Panc1 (cell line): ENCODE data around the gene SLC39A8. TPM values are rescaled to one million over a fixed set of nuclear protein-coding genes. Genes with fewer than 3 reads are reported as not detected.

Experiments used
- ATAC-seq: fragments of 200-7000 bp; cut with Tn5 transposase; 2 replicates; pipeline ENCODE4 v1.9.1; 2020; ENCODE audit warnings: mild to moderate bottlenecking, moderate library complexity
- BruUV-seq: library from RNA; stranded (reverse); fragments of 400-500 nt; replicated peaks from 2 replicates; lab custom pipeline; 2021; lab: Mats Ljungman, UMichigan
- CTCF ChIA-PET: fragments of 300-600 bp; sonication (Branson Sonifier 250); formaldehyde crosslinking; loops from one replicate; lab custom pipeline; 2022; ENCODE audit warnings: antibody characterized with exemption; lab: Charles Lee
- POLR2A ChIA-PET: fragments of 300-600 bp; sonication (Branson Sonifier 250); formaldehyde crosslinking; loops from one replicate; lab custom pipeline; 2022; ENCODE audit warnings: antibody characterized with exemption; lab: Charles Lee
- DNase-seq: peaks from one replicate; pipeline ENCODE4 v3.0.0-alpha.2; 2010; ENCODE audit warnings: low read depth, low spot score
- H3K27ac ChIP-seq: 2 replicates; pipeline ENCODE4 v1.5.1; 2011; ENCODE audit warnings: mild to moderate bottlenecking, low read length, inconsistent platforms
- H3K27me3 ChIP-seq: fragments of 200-500 bp; sonication (Bioruptor generic); 2 replicates; pipeline ENCODE4 v1.6.0; 2014; ENCODE audit warnings: low read length, inconsistent platforms; ENCODE audit not compliant: control insufficient read depth, insufficient read depth
- H3K36me3 ChIP-seq: fragments of 200-500 bp; sonication (Bioruptor generic); 2 replicates; pipeline ENCODE4 v1.5.1; 2014; ENCODE audit warnings: inconsistent platforms, mild to moderate bottlenecking, low read length, moderate library complexity; ENCODE audit not compliant: control insufficient read depth, insufficient read depth
- H3K4me1 ChIP-seq: 2 replicates; pipeline ENCODE4 v1.5.1; 2011; ENCODE audit warnings: inconsistent platforms, mild to moderate bottlenecking, low read length, moderate library complexity; ENCODE audit not compliant: control insufficient read depth, insufficient read depth
- H3K4me3 ChIP-seq, 2 experiments: 2 replicates each; pipeline ENCODE4 v1.5.1; 2011 to 2012; ENCODE audit warnings: low read depth in 2 of 2, low read length in 2 of 2, mild to moderate bottlenecking in 2 of 2, inconsistent platforms in 1 of 2, moderate library complexity in 1 of 2
- H3K9me3 ChIP-seq: fragments of 200-500 bp; sonication (Bioruptor generic); 2 replicates; pipeline ENCODE4 v1.5.1; 2014; ENCODE audit warnings: low read depth, mild to moderate bottlenecking, inconsistent platforms, low read length, moderate library complexity; ENCODE audit not compliant: control insufficient read depth, insufficient read depth
- POLR2AphosphoS5 ChIP-seq: IDR thresholded peaks from 2 replicates; pipeline ENCODE4 v1.6.1; 2012; ENCODE audit warnings: mild to moderate bottlenecking, low read depth, low read length, moderate library complexity
- SIN3A ChIP-seq: IDR thresholded peaks from 2 replicates; pipeline ENCODE4 v1.6.1; 2012; ENCODE audit warnings: low read depth, mild to moderate bottlenecking, low read length, moderate library complexity, borderline replicate concordance; ENCODE audit not compliant: insufficient read depth
- TCF7L2 ChIP-seq: IDR thresholded peaks from 2 replicates; pipeline ENCODE4 v1.6.1; 2011; ENCODE audit warnings: mild to moderate bottlenecking, low read depth, low read length, inconsistent platforms
- in situ Hi-C: cut with HindIII; loops from 2 replicates; pipeline ENCODE4 v1.10.0; 2016; ENCODE audit warnings: low sequenced_read_pairs, low pct_unique_long_range_greater_than_20kb
- intact Hi-C: fragments of 100-400 bp; cut with micrococcal nuclease; formaldehyde crosslinking; loops from one replicate; pipeline ENCODE4 v1.10.0; 2022; ENCODE audit not compliant: unreplicated experiment
- total RNA-seq: library from RNA; stranded (reverse); gene quantifications from one replicate; pipeline ENCODE4 v1.2.1, GENCODE V29; 2021; ENCODE audit not compliant: unreplicated experiment
- TF ChIP-seq, protein P1 (sequence below), 2 experiments: IDR thresholded peaks; 2 replicates each; pipeline ENCODE4 v1.6.1; 2011 to 2012; ENCODE audit warnings: low read depth in 2 of 2, control low read depth in 1 of 2, low read length in 1 of 2, mild to moderate bottlenecking in 1 of 2, moderate library complexity in 1 of 2; ENCODE audit not compliant: insufficient read depth in 1 of 2
- TF ChIP-seq, protein P2 (sequence below): fragments of 450-650 bp; IDR thresholded peaks from 2 replicates; pipeline ENCODE4 v1.5.1; 2017; ENCODE audit warnings: mild to moderate bottlenecking

SLC39A8 gene
- total RNA-seq, 1 experiment from 2014 or later: 1.4 TPM

DNA sequence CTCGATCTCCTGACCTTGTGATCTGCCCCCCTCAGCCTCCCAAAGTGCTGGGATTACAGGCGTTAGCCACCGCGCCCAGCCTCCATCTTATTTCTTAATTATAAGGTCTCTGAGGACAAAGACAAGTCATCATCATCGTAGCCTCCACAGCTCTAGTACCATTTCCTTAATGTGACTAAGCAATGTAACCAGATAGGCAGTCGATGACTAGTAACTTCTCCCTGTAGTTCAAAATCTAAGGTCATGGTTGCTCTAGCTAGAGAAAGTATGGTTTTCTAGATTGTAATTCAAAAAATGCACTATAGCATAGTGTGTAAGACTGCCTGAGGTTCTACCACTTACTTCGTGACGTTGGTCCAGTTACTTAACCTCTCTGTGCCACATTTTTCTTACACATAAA lies 6.9 kb downstream of the SLC39A8 start:
- Histone ChIP-seq H3K36me3 (no peaks in the 10 kb centered on the region), H3K27me3 (peaks cover 8% of the 10 kb centered on the region), H3K4me3 (no peak overlapping the region), H3K27ac (no peak overlapping the region), H3K9me3 (no peaks in the 10 kb centered on the region), H3K4me1 (no peaks in the 10 kb centered on the region)
- ATAC-seq: no peak
- TF ChIP-seq POLR2AphosphoS5: no peak
- TF ChIP-seq SIN3A: no peak
- no peak for TF ChIP-seq TCF7L2
- TF ChIP-seq, protein P1, sequence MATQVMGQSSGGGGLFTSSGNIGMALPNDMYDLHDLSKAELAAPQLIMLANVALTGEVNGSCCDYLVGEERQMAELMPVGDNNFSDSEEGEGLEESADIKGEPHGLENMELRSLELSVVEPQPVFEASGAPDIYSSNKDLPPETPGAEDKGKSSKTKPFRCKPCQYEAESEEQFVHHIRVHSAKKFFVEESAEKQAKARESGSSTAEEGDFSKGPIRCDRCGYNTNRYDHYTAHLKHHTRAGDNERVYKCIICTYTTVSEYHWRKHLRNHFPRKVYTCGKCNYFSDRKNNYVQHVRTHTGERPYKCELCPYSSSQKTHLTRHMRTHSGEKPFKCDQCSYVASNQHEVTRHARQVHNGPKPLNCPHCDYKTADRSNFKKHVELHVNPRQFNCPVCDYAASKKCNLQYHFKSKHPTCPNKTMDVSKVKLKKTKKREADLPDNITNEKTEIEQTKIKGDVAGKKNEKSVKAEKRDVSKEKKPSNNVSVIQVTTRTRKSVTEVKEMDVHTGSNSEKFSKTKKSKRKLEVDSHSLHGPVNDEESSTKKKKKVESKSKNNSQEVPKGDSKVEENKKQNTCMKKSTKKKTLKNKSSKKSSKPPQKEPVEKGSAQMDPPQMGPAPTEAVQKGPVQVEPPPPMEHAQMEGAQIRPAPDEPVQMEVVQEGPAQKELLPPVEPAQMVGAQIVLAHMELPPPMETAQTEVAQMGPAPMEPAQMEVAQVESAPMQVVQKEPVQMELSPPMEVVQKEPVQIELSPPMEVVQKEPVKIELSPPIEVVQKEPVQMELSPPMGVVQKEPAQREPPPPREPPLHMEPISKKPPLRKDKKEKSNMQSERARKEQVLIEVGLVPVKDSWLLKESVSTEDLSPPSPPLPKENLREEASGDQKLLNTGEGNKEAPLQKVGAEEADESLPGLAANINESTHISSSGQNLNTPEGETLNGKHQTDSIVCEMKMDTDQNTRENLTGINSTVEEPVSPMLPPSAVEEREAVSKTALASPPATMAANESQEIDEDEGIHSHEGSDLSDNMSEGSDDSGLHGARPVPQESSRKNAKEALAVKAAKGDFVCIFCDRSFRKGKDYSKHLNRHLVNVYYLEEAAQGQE (IDR thresholded peaks at IDR 0.05; ENCODE audit: insufficient read depth in 1 of 2, low read depth in 2 of 2, low read length in 1 of 2): no peak
- TF ChIP-seq, protein P2, sequence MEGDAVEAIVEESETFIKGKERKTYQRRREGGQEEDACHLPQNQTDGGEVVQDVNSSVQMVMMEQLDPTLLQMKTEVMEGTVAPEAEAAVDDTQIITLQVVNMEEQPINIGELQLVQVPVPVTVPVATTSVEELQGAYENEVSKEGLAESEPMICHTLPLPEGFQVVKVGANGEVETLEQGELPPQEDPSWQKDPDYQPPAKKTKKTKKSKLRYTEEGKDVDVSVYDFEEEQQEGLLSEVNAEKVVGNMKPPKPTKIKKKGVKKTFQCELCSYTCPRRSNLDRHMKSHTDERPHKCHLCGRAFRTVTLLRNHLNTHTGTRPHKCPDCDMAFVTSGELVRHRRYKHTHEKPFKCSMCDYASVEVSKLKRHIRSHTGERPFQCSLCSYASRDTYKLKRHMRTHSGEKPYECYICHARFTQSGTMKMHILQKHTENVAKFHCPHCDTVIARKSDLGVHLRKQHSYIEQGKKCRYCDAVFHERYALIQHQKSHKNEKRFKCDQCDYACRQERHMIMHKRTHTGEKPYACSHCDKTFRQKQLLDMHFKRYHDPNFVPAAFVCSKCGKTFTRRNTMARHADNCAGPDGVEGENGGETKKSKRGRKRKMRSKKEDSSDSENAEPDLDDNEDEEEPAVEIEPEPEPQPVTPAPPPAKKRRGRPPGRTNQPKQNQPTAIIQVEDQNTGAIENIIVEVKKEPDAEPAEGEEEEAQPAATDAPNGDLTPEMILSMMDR: no peak
- intact Hi-C loops: no loop called here
- in situ Hi-C loops: no loop called here
- ChIA-PET POLR2A (no interaction called here), CTCF (no interaction called here)
- no TSS peak for BruUV-seq
- no peak for DNase-seq

DNA sequence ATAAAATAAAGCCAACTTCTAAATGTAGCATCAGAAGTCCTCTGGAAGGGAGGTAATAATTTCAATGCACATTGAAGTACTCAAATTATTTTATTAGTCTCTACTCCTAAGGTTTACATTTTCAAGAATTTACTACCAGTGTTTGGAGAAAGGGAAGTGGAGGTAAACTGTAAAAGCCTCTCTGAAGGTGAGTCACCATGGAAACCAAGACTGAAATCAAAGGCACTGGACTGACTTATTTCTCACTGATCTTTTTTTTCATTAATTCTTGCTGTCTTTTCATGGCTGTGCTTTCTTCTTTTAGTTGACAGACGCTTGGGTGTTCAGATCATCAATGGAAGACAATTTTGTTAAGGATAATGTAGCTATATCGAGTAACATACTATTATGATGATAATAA lies 9.7 kb downstream of the SLC39A8 start:
- DNase-seq (no peak), ATAC-seq (no peak)
- no peaks in the 10 kb centered on the region for H3K36me3 ChIP-seq
- H3K27ac ChIP-seq: no peak overlapping the region
- H3K9me3 ChIP-seq: no peaks in the 10 kb centered on the region
- no peak overlapping the region for H3K4me3 ChIP-seq
- POLR2A ChIA-PET: no interaction called here
- no TSS peak for BruUV-seq
- H3K4me1 ChIP-seq: no peaks in the 10 kb centered on the region
- in situ Hi-C loops (no loop called here), intact Hi-C loops (no loop called here)
- CTCF ChIA-PET: no interaction called here
- no peaks in the 10 kb centered on the region; the same call in 1 of the 2 replicates for H3K27me3 ChIP-seq
- TF ChIP-seq POLR2AphosphoS5: no peak

DNA sequence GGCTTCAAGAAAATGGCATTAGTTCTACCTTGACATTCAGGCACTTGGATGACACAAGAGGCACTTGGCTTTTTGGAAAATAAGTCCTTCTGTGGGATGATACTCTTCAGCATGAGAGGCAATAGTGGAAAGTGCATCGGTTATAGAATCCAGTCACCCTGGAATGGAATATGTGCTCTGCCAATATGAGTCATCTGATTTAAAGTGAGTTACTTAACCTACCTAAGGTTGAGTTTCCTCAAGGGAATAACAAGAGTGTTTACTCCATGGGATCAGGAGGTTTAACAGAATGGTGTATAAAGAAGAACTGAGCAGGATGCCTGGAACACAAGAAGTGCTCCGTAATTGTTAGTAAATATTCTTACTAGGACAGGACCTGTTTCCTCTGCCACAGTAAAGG lies 10.7 kb downstream of the SLC39A8 start:
- Histone ChIP-seq H3K27me3 (no peaks in the 10 kb centered on the region), H3K4me3 (no peak overlapping the region), H3K36me3 (no peaks in the 10 kb centered on the region), H3K4me1 (no peaks in the 10 kb centered on the region), H3K27ac (no peak overlapping the region), H3K9me3 (no peaks in the 10 kb centered on the region)
- BruUV-seq: no TSS peak
- CTCF ChIA-PET: no interaction called here
- ATAC-seq (no peak), DNase-seq (no peak)
- intact Hi-C loops: no loop called here
- in situ Hi-C loops: no loop called here
- POLR2A ChIA-PET: no interaction called here
- no peak for TF ChIP-seq SIN3A
- no peak for TF ChIP-seq POLR2AphosphoS5
- TF ChIP-seq, protein P2: no peak
- TF ChIP-seq TCF7L2: no peak
- TF ChIP-seq, protein P1 (IDR thresholded peaks at IDR 0.05; ENCODE audit: insufficient read depth in 1 of 2, low read depth in 2 of 2, low read length in 1 of 2): no peak
